ENCODE results near the gene ATP2B2.

The ATP2B2 gene

DNA sequence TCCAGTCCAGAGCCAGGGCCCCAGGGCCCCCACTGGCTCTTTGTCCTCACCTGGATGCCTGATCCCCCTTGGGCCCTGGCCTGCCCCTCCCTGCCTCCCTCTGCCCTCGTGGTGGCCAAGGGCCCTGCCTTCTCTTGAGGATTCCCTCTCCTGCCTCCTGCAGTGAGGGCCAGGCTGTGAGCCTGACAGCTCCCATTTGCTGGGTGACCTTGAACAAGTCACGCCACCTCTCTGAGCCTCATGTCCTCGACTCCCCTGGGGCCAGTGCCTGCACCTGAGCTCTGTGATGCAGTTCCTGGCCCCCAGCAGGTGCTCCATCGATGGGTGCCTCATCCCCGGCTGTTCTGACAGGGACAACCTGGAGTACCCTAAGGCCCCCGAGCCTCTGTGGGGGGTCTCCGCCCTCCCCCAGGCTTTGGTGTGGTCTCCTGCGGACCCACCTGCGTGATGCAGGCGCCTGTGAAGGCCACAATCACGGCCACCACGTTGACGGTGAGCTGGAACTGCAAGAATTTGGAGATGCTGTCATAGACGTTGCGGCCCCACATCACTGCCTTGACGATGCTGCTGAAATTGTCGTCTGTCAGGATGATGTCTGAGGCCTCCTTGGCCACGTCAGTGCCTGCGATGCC lies 160.3 kb downstream of the ATP2B2 start:
- peaks cover 9% of the 10 kb centered on the region for H3K27me3 Mint-ChIP-seq (ENCODE audit: low read depth)
- no peak overlapping the region for H3K27ac Mint-ChIP-seq
- no peaks in the 10 kb centered on the region for H3K36me3 Mint-ChIP-seq (ENCODE audit: low read depth)
- no peaks in the 10 kb centered on the region for H3K4me1 Mint-ChIP-seq
- no peak for TF ChIP-seq CTCF (IDR thresholded peaks at IDR 0.05; ENCODE audit: unreplicated experiment in 3 of 3)
- no peak overlapping the region for H3K4me3 Mint-ChIP-seq
- H3K9me3 Mint-ChIP-seq, result no peaks in the 10 kb centered on the region

DNA sequence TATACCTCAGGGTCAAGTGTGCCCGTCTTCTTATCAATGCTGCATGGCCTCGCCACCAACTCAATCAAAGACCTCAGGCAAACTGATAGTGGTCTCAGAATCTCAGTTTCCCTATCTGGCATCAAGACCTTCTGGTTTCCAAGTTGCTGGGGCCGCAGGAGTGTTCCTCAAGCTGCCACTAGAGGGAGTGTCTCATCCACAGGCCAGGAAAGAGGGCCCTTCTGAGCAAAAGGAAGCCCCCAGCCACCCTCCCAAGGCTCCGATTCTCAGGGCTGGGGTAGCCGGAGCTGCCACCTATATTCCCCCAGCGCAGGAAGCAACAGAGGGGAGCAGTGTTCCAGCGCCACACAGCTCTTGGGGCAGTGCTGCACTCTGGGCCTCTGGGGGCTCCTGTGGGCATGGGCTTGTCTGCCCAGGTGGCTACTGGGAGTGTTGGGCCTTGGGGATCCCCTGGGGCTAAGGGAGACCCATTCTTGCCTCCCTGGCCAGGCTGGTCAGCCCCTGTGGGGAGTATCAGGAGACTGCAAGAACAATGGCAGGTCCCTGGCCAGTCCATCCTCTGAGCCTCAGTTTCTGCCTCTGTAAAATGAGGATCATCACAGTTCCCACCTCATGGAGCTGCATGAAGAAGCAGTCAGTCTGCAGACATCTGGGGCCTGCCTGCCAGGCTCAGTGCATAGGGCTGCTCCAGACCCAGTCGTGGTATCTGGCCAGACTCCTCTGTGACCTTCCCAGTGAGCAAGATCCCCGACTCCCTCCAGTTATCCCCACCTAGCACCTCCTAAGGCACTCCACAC lies 161.0 kb downstream of the ATP2B2 start:
- Mint-ChIP-seq H3K27me3 (ENCODE audit: low read depth) (peaks cover 9% of the 10 kb centered on the region), H3K4me3 (no peak overlapping the region), H3K27ac (no peak overlapping the region), H3K36me3 (ENCODE audit: low read depth) (no peaks in the 10 kb centered on the region), H3K4me1 (no peaks in the 10 kb centered on the region), H3K9me3 (no peaks in the 10 kb centered on the region)
- TF ChIP-seq CTCF (IDR thresholded peaks at IDR 0.05; ENCODE audit: unreplicated experiment in 3 of 3), result peak; percentile 85 to 90 (median 89)

- H3K27me3 Mint-ChIP-seq (ENCODE audit: low read depth), result peaks cover 9% of the 10 kb centered on the region
- H3K36me3 Mint-ChIP-seq (ENCODE audit: low read depth), result no peaks in the 10 kb centered on the region
- no peaks in the 10 kb centered on the region for H3K4me1 Mint-ChIP-seq
- no peak overlapping the region for H3K27ac Mint-ChIP-seq
- no peak overlapping the region for H3K4me3 Mint-ChIP-seq
- H3K9me3 Mint-ChIP-seq, result no peaks in the 10 kb centered on the region
- TF ChIP-seq CTCF (IDR thresholded peaks at IDR 0.05; ENCODE audit: unreplicated experiment in 3 of 3), result no peak
Measured at GRCh38 chr3:10343526-10343925, 161.9 kb downstream of the ATP2B2 start.

- Mint-ChIP-seq H3K36me3 (ENCODE audit: low read depth) (no peaks in the 10 kb centered on the region), H3K27ac (no peak overlapping the region), H3K4me1 (no peaks in the 10 kb centered on the region), H3K27me3 (ENCODE audit: low read depth) (peaks cover 12% of the 10 kb centered on the region), H3K9me3 (no peaks in the 10 kb centered on the region), H3K4me3 (no peak overlapping the region)
- no peak for TF ChIP-seq CTCF (IDR thresholded peaks at IDR 0.05; ENCODE audit: unreplicated experiment in 3 of 3)
Measured at GRCh38 chr3:10342781-10343180, 162.6 kb downstream of the ATP2B2 start.

DNA sequence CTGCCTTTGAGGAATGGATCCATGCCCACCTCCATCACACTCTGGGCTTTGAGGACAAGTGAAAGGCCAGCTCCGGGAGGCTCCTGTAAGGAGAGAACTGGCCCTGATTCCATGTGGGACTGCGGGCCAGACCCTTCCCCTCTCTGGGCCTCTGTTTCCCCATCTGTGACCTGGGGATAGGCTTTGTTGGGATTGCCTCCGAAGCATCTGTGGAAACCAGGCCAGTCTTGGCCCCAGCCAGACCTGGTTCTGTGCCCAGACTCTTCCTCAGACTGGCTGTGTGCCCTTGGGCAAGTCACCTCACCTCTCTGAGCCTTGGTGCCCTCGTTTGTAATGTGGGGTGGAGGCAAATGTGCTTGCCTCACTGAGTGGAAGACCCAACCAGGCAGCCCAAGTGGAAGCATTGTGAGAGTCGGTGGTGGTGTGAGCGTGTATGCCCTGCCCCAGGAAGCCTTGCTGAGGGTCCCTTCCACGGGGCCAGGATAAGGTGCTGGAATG lies 163.4 kb downstream of the ATP2B2 start:
- no peak overlapping the region for H3K4me3 Mint-ChIP-seq
- no peak overlapping the region for H3K27ac Mint-ChIP-seq
- no peak for TF ChIP-seq CTCF (IDR thresholded peaks at IDR 0.05; ENCODE audit: unreplicated experiment in 3 of 3)
- no peaks in the 10 kb centered on the region for H3K9me3 Mint-ChIP-seq
- H3K36me3 Mint-ChIP-seq (ENCODE audit: low read depth), result no peaks in the 10 kb centered on the region
- H3K27me3 Mint-ChIP-seq (ENCODE audit: low read depth), result peaks cover 12% of the 10 kb centered on the region
- H3K4me1 Mint-ChIP-seq, result no peaks in the 10 kb centered on the region

Measured in nephron (organoid).